HEK293T (cell line): ENCODE data around the gene OSBPL2.
A peak's percentile ranks its signal among the peaks of the same experiment; 100 is the strongest.

Source experiments
- CTCF ChIA-PET: fragments of 350-600 bp; formaldehyde crosslinking; extraction: SDS; loops from one replicate; lab custom pipeline; 2021; ENCODE audit warnings: antibody characterized with exemption, inconsistent platforms; lab: Yijun Ruan, JAX
- POLR2A ChIA-PET: fragments of 350-600 bp; formaldehyde crosslinking; extraction: SDS; loops from one replicate; lab custom pipeline; 2020; ENCODE audit warnings: antibody characterized with exemption, inconsistent platforms; lab: Yijun Ruan, JAX
- DNase-seq: peaks from one replicate; pipeline ENCODE4 v3.0.0; 2012; ENCODE audit warnings: mixed read lengths; ENCODE audit errors: extremely low spot score
- ARNT ChIP-seq: fragments of 450-650 bp; IDR thresholded peaks from 2 replicates; pipeline ENCODE4 v1.6.1; 2017; ENCODE audit warnings: mild to moderate bottlenecking
- BHLHE40 ChIP-seq: fragments of 450-650 bp; IDR thresholded peaks from 2 replicates; pipeline ENCODE4 v1.6.1; 2016; ENCODE audit warnings: mild to moderate bottlenecking, moderate library complexity, borderline replicate concordance
- CTBP1 ChIP-seq: fragments of 450-650 bp; IDR thresholded peaks from 2 replicates; pipeline ENCODE4 v1.6.1; 2016; ENCODE audit warnings: borderline replicate concordance
- ELF4 ChIP-seq: fragments of 450-650 bp; IDR thresholded peaks from 2 replicates; pipeline ENCODE4 v1.6.1; 2017; ENCODE audit warnings: antibody characterized with exemption
- FOXA1 ChIP-seq: fragments of 450-650 bp; IDR thresholded peaks from 2 replicates; pipeline ENCODE4 v1.6.1; 2016; ENCODE audit warnings: mild to moderate bottlenecking
- FOXK2 ChIP-seq: fragments of 450-650 bp; IDR thresholded peaks from 2 replicates; pipeline ENCODE4 v1.6.1; 2016; ENCODE audit warnings: mild to moderate bottlenecking
- FOXM1 ChIP-seq: fragments of 450-650 bp; IDR thresholded peaks from 2 replicates; pipeline ENCODE4 v1.6.1; 2017; ENCODE audit warnings: mild to moderate bottlenecking, borderline replicate concordance
- HDGF ChIP-seq: fragments of 450-650 bp; IDR thresholded peaks from 2 replicates; pipeline ENCODE4 v1.6.1; 2017; ENCODE audit warnings: antibody characterized with exemption, borderline replicate concordance
- L3MBTL2 ChIP-seq: fragments of 450-650 bp; conservative IDR thresholded peaks from 2 replicates; pipeline ENCODE4 v1.6.1; 2016; ENCODE audit warnings: mild to moderate bottlenecking
- LEF1 ChIP-seq: fragments of 450-650 bp; IDR thresholded peaks from 2 replicates; pipeline ENCODE4 v1.6.1; 2017; ENCODE audit warnings: mild to moderate bottlenecking, borderline replicate concordance
- NFRKB ChIP-seq: fragments of 450-650 bp; IDR thresholded peaks from 2 replicates; pipeline ENCODE4 v1.6.1; 2016; ENCODE audit warnings: mild to moderate bottlenecking, moderate library complexity
- SP1 ChIP-seq: fragments of 450-650 bp; IDR thresholded peaks from 2 replicates; pipeline ENCODE4 v1.6.1; 2017
- SUZ12 ChIP-seq: fragments of 450-650 bp; IDR thresholded peaks from 2 replicates; pipeline ENCODE4 v1.6.1; 2016; ENCODE audit warnings: mild to moderate bottlenecking
- TARDBP ChIP-seq: fragments of 450-650 bp; IDR thresholded peaks from 2 replicates; pipeline ENCODE4 v1.6.1; 2016
- ZNF384 ChIP-seq: fragments of 450-650 bp; IDR thresholded peaks from 2 replicates; pipeline ENCODE4 v1.6.1; 2016
- TF ChIP-seq, protein P1 (sequence below): fragments of 450-650 bp; IDR thresholded peaks from 2 replicates; pipeline ENCODE4 v1.6.1; 2016

Gene OSBPL2

DNA sequence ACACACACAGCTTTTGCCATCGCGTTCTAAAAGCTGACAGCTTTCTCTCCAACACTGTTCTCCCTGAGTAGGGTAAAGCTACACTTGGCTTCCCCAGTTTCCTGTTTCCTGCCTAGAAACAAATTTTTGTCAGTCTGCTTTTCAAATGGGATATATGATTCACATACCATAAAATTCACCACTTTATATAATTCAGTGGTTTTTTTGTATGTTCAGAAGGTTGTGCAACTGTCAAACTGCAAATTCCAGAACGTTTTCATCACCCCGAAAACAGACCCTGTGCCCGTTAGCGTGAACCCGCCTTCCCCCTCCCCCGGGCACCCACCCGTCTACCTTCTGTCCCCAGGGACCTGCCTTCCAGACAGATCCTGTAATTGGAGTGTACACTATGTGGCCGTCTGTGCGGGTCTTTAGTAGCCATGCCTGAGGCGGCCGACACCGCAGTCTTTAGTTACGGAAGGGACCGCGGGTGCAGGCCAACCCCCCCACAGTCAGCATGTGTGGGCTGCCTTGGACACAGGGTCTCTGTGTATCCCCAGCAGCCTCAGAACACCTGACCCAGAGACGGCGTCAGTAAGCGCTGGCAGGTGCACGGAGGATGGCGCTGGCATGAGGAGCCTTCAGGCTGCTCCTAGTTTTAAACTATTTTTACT lies 34.8 kb upstream of the OSBPL2 start:
- ChIA-PET POLR2A (no interaction called here), CTCF (no interaction called here)
- no peak for DNase-seq
- no peak for TF ChIP-seq FOXK2
- no peak for TF ChIP-seq ZNF384
- TF ChIP-seq LEF1: no peak
- TF ChIP-seq FOXA1: no peak
- no peak for TF ChIP-seq CTBP1
- no peak for TF ChIP-seq SUZ12
- no peak for TF ChIP-seq ELF4
- TF ChIP-seq ARNT: no peak
- TF ChIP-seq NFRKB: no peak
- no peak for TF ChIP-seq TARDBP
- TF ChIP-seq L3MBTL2: no peak
- no peak for TF ChIP-seq SP1
- no peak for TF ChIP-seq BHLHE40

DNA sequence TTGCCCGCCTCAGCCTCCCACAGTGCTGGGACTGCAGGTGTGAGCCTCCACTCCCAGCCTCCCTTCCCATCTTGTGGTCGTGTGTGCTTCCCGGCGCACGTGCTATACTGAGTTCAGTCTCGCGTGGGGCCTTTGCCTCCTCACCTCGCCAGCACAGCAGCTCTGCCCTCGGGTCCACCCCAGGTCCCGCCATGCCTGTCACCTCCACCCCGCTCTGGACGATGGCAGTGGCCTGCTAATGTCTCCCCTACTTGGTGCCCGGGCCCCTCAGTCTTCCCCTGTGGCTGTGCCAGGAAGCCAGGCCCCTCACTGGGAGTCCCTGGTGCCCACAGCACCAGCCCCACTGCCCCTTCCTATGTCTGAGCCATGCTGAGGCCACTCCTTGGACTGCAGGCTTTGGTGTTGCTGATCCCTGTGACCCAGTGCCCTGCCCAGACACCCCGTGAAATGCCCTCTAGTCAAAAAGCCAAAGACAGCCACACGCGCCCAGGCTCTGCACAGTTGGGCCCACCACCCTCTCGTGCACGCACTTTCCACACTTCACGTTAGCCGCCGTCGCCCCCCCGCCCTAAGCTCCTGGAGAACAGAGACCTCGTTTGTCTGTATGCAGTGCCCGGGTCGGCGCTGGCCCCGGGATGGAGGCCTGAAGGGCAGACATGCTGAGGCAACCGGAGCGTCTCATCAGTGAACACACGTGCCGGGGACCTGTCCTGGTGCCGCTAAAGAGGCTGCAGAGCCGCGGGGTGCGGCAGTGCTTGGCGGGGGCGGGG lies 32.5 kb upstream of the OSBPL2 start:
- ChIA-PET CTCF (no interaction called here), POLR2A (no interaction called here)
- TF ChIP-seq FOXM1 (no peak), SUZ12 (no peak), FOXA1 (no peak), TARDBP (no peak), ZNF384 (no peak), NFRKB (no peak), SP1 (no peak), ARNT (no peak), ELF4 (no peak), CTBP1 (no peak), L3MBTL2 (no peak), FOXK2 (no peak), BHLHE40 (no peak), HDGF (no peak), LEF1 (no peak)
- TF ChIP-seq, protein P1, sequence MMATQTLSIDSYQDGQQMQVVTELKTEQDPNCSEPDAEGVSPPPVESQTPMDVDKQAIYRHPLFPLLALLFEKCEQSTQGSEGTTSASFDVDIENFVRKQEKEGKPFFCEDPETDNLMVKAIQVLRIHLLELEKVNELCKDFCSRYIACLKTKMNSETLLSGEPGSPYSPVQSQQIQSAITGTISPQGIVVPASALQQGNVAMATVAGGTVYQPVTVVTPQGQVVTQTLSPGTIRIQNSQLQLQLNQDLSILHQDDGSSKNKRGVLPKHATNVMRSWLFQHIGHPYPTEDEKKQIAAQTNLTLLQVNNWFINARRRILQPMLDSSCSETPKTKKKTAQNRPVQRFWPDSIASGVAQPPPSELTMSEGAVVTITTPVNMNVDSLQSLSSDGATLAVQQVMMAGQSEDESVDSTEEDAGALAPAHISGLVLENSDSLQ: no peak
- no peak for DNase-seq

DNA sequence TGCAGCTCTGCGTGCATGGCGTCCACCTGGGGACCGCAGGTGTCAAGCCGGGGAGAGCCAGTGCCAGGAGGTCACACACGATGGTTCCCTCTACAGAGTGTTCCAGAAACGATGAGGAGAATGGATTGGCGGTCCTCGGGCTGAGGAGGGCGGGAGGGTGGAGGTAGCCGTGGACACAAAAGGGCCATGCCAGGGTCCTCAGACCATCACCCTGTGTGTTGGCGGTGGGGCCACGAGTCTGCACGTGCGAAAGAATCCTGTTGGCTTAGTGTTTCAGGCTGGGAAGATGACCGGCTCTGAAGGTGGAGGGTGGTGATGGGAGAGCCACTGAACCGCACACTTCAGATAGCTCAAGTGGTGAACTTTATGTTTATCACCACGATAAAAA lies 31.9 kb upstream of the OSBPL2 start:
- no peak for TF ChIP-seq L3MBTL2
- TF ChIP-seq ARNT: no peak
- no peak for TF ChIP-seq HDGF
- TF ChIP-seq, protein P1: no peak
- no peak for TF ChIP-seq FOXK2
- ChIA-PET POLR2A (no interaction called here), CTCF (no interaction called here)
- DNase-seq: no peak

DNA sequence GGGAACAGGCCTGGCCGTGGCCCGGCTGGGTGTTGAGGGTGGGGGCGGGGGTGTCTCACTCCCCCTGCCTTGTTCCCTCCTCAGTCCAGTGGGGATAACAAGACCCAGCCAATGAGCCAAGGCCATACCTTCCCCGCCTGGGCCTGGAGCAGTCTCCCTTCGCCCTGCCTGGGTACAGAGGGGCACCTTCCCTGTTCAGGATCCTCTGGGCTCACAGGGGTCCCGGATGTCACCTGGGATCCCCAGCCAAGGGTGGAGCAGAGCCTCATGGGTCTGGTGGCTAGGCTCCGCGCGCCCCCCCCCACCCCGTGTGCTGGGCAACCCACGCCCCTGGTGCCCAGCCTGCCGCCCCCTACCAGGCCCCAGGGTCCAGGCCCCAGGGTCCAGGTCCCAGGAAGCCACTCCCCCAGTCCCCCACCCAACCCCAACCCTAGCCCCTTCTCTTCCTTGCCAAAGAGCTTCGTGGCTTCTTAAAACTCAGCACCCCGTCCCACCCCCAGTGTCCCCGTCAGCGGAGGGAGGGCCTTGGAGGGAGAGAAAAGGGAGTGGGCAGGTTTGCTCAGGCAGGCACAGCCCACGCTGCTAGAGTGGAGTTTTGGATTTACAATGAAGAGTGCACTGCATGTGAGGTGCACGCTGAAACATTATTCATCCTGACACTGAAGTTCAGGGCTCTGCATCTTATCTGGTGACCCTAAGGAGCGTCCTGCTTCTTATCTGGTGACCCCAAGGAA lies 30.1 kb upstream of the OSBPL2 start:
- ChIA-PET CTCF (no interaction called here), POLR2A (no interaction called here)
- no peak for DNase-seq
- TF ChIP-seq L3MBTL2 (no peak), TARDBP (no peak), BHLHE40 (no peak), FOXM1 (no peak), FOXA1 (no peak), HDGF (no peak), CTBP1 (no peak), FOXK2 (no peak), LEF1 (no peak), ZNF384 (no peak), SP1 (no peak), ELF4 (no peak), NFRKB (no peak), ARNT (no peak)
- TF ChIP-seq, protein P1: no peak

DNA sequence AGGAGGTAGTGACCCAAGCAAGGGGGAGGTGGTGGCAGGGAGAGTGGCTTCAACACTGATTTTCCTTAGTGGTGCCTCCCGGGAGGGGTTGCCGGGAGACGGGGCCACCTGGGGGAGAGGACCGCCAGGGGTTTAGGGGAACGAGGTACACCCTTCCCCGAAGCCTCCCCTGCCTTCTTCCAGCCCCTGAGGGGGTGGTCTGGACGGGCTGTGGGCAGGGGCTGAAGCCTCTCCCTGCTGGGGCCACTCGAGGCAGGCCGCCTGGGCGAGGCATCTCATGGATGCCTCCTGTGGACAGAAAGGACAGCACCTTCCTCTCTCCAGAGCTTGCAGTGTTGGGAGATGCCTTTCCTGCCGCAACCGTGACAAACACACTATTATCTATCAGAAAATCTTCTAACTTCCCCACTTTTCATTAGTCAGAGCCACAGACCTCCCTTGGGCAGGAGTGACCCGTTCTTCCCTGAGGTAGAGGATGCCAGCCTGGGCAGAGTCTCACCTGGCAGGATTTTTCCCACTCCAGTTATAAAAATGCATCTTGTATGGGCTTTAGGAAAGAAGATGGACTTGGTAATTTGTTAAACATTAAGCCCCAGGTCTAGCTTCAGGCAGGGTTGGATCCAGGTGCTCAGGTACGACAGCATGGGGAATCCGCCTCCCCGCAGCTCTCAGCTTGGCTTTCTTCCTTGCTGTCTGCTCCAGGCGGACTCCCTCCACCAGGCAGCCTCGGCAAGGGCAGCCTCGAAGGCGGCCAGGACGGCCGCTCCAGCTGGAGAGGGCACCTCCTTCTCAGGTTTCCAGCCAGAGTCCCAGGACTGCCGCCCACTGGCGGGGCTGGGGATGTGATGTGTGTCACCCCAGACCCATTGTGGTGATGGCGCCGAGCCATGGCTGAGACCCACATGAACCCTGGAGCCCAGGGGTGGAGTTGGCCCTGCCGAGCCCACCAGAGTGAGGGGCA lies 29.2 kb upstream of the OSBPL2 start:
- POLR2A ChIA-PET: no interaction called here
- no peak for TF ChIP-seq ELF4
- TF ChIP-seq, protein P1: no peak
- no peak for TF ChIP-seq HDGF
- TF ChIP-seq FOXK2: no peak
- no peak for TF ChIP-seq FOXA1
- no peak for TF ChIP-seq FOXM1
- TF ChIP-seq NFRKB: no peak
- no peak for TF ChIP-seq LEF1
- no peak for TF ChIP-seq SP1
- no peak for TF ChIP-seq TARDBP
- TF ChIP-seq SUZ12: no peak
- no peak for TF ChIP-seq L3MBTL2
- TF ChIP-seq BHLHE40: no peak
- no peak for TF ChIP-seq CTBP1
- TF ChIP-seq ZNF384: no peak
- TF ChIP-seq ARNT: no peak
- CTCF ChIA-PET: interaction anchor here (0.6 kb wide), 1 partner anchor 234 kb away, joined by 3 read pairs; no protein-coding TSS in a partner anchor
- DNase-seq: peak; percentile 73
